ENCODE measurements around the gene C2.
"Not testable (repeated sequence)": the region's sequence is repeated elsewhere in the genome, so short reads cannot be mapped to it uniquely, and the experiment has no call there.

Gene C2

DNA sequence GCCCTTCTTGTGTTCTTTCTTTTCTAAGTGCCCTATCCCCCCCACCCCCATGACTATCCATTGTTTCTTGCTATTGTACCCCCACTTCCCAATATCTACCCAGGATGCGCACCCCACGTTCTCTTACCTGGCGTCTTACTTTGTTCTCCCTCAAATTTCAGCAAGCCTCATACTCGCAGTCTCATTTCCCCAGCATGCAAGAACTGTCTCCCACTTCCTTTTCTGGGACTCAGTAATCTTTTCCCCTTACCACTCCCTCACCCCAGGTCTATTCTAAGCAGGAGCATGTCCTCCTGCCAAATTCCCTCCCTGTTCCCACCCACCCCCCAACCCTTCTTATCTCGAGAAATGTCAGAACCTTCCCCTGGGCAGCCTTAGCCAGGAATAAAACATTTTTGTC, 28.3 kb upstream of the C2 start:
- DNase-seq (ENCODE audit: low spot score), result no peak

- DNase-seq (ENCODE audit: low spot score), result no peak
Measured at GRCh38 chr6:31899882-31900722, 27.4 kb upstream of the C2 start.

- DNase-seq (ENCODE audit: low spot score), result no peak
Measured at GRCh38 chr6:31900917-31901414, 26.6 kb upstream of the C2 start.

- DNase-seq (ENCODE audit: low spot score), result no peak
Measured at GRCh38 chr6:31901415-31901952, 26.0 kb upstream of the C2 start.

DNA sequence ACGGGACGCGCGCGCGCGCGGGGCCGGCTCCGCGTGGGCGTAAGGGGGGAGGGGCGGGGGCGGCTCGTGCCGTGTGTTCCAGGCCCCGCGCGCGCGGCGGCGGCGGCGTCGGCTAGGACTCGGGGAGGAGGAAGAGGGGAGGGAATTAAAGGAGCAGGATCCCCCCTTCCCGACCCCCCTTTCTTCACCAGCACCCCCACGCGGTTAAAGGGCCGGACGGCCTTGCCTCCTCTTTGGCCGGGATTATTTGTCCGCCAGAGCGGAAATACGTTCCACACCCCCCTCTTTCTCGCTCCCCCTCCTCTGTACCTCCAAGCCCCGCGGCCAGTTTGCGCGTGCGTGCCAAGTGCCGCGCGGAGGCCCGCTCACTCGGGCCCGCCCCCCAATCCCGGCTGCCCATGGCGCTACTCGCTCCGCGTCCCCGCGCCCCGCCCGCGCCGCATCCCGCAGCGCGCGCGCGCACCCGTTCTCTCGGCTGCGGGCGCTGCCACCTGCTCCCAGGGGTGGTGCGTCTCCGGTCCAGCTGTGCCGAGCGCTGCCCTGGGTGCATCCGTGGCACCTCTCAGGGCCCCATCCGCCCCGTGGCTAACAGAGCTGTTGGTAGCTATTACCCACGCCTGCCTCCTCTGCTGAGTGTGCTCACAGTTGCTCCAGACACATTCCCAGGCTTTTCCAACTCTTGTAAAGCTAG, 25.4 kb upstream of the C2 start, which contains the start of gene ZBTB12:
TSS of gene ZBTB12 (minus strand) at position 134 of the 691 bp plus-strand sequence. CDS start 781 bp downstream, outside the sequence.
- peak; percentile 92 for DNase-seq (ENCODE audit: low spot score)

- no peak for DNase-seq (ENCODE audit: low spot score)
Measured at GRCh38 chr6:31903957-31904356, 23.6 kb upstream of the C2 start.

DNA sequence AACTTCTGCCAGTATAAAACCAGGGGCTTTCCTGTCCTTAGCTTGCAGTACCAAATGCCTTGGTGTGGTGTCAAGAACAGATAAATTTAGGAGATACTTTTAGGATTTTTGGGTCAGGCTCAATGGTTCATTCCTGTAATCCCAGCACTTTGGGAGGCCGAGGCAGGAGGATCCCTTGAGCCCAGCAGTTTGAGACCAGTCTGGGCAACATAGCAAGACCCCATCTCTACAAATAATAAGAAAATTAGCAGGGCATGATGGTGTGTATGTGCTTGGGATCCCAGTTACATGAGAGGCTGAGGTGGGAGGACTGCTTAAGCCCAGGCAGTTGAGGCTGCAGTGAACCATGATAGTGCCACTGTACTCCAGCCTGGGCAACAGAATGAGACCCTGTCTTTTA, 22.5 kb upstream of the C2 start:
- no peak for DNase-seq (ENCODE audit: low spot score)

GRCh38 chr6:31906122-31906521, 21.4 kb upstream of the C2 start:
- DNase-seq (ENCODE audit: low spot score), result no peak

DNA sequence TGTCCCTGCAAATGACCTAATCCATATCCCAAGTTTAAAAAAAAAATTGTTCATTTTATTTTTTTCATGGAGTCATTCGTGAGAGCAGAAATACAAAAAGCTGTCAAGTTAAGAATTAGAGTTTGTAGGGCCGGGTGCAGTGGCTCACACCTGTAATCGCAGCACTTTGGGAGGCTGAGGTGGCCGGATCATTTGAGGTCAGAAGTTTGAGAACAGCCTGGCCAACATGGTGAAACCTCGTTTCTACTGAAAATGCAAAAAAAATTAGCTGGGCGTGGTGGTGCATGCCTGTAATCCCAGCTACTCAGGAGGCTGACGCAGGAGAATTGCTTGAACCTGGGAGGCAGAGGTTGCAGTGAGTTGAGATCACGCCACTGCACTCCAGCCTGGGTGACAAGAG, 20.8 kb upstream of the C2 start:
- DNase-seq (ENCODE audit: low spot score), result not testable (repeated sequence)

DNA sequence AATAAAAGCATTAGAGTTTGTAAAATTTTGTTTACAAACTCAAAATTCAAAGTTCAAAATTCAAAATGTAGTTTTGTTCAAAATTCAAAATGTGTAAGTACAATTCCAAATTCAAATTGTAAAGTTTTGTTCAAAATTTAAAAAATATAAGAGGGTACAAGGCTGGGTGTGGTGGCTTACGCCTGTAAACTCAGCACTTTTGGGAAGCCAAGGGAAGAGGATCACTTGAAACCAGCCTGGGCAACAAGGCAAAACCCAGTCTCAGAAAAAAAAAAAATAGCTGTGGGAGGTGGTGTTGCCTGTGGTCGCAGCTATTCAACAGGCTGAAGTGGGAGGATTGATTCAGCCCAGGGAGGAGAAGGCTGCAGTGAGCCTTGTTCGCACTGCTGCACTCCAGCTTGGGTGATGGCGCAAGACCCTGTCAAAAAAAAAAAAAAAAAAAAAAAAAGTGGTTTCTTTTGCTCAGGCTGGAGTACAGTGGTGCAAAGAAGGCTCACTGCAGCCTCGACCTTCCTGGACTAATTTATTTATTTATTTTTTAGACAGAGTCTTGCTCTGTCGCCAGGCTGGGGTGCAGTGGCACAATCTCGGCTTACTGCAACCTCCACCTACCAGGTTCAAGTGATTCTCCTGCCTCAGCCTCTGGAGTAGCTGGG, 20.2 kb upstream of the C2 start:
- no peak for DNase-seq (ENCODE audit: low spot score)

GRCh38 chr6:31908255-31908654, 19.3 kb upstream of the C2 start:
- not testable (repeated sequence) for DNase-seq (ENCODE audit: low spot score)

GRCh38 chr6:31908791-31909190, 18.7 kb upstream of the C2 start:
- no peak for DNase-seq (ENCODE audit: low spot score)

- DNase-seq (ENCODE audit: low spot score), result not testable (repeated sequence)
Measured at GRCh38 chr6:31909298-31909697, 18.2 kb upstream of the C2 start.

- no peak for DNase-seq (ENCODE audit: low spot score)
Measured at GRCh38 chr6:31911826-31912585, 15.5 kb upstream of the C2 start.

GRCh38 chr6:31915351-31915750, 12.2 kb upstream of the C2 start:
- no peak for DNase-seq (ENCODE audit: low spot score)

DNA sequence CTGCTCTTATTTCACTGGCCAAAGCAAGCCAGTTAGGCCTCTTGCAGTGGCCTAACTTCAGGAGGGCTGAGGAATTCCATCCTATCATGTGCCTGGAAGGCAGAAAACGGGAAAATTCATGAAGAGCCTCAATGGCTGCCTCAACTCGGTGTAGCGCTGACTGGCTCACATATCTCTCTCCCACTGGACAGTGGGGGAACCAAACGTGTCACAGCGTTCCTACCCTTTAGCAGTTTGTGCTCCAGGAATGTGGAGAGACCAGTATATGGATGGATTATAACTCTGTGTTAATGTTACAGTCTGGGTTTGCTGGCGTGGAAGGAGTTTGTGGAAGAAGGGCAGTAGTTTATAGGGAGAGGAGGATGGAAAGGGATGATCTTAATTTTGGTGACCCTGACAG, 11.8 kb upstream of the C2 start:
- DNase-seq (ENCODE audit: low spot score), result no peak

- no peak for DNase-seq (ENCODE audit: low spot score)
Measured at GRCh38 chr6:31918069-31918720, 9.3 kb upstream of the C2 start.

DNA sequence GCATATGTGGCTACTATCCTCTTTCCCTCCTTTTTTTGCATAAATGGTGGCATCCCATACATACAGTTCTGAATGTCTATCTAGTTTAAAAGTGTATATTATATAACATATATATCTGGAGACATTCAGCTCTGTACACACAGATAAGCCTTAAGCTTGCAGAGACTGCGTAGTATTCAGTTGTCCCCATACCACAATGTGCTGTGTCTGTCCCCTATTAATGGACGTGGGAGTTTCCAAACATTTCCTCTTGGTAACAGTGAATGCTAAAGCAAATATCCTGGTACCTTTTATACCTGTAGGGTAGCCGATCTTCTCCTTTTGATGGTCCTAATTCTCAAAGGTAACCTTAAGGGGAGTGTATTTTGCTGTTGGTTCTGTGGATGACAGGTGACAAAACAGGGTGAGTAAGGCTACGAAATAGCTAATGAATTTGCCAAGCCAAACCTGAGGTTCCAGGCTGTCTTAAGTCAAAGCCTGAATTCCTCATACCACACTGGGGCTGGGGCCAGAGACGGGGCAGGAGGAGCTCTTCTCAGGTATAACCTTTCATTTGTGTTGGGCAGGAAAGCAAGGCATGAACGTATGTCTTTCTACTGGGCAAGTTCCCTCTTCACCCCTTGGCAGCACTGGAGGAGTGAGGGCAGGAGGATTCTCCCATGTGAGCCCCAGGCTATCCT, 7.8 kb upstream of the C2 start:
- DNase-seq (ENCODE audit: low spot score), result no peak

GRCh38 chr6:31920811-31921210, 6.7 kb upstream of the C2 start:
- no peak for DNase-seq (ENCODE audit: low spot score)

GRCh38 chr6:31922942-31923341, 4.6 kb upstream of the C2 start:
- peak; percentile 29 for DNase-seq (ENCODE audit: low spot score)

Measured in HuH-7 (cell line).